Right lobe of liver (tissue), 6 donors: Measurements from ENCODE around the gene ROR2. TPM values are rescaled to one million over a fixed set of nuclear protein-coding genes. Genes with fewer than 3 reads are reported as not detected.

Experiments
- ATAC-seq, 4 donors: fragments of 200-7000 bp; cut with Tn5 transposase; one replicate each; pipeline ENCODE4 v1.9.1; 2020; ENCODE audit warnings: mild to moderate bottlenecking in 4 of 4, moderate library complexity in 4 of 4
- DNase-seq, 3 donors: peaks; one replicate each; pipeline ENCODE4 v3.0.0-alpha.2; 2020
- H3K27ac ChIP-seq, 3 donors: fragments of 200-600 bp; one replicate each; pipeline ENCODE4 v1.8.0; 2022
- H3K27me3 ChIP-seq, 2 donors: fragments of 200-600 bp; one replicate each; pipeline ENCODE4 v1.8.0; 2022
- H3K36me3 ChIP-seq, 4 donors: fragments of 200-600 bp; sonication (generic) in 1 of 4; one replicate each; pipeline versions ENCODE4 v1.5.1 to v1.8.0; 2017 to 2022; ENCODE audit warnings: control low read depth in 1 of 4
- H3K4me1 ChIP-seq, 4 donors: fragments of 200-600 bp; sonication (generic) in 1 of 4; one replicate each; pipeline versions ENCODE4 v1.5.1 to v1.8.0; 2017 to 2022; ENCODE audit warnings: control low read depth in 1 of 4
- H3K4me3 ChIP-seq, 3 donors: fragments of 200-600 bp; one replicate each; pipeline ENCODE4 v1.8.0; 2022
- H3K9me3 ChIP-seq, 4 donors: fragments of 200-600 bp; sonication (generic) in 1 of 4; one replicate each; pipeline versions ENCODE4 v1.5.1 to v1.8.0; 2017 to 2022; ENCODE audit warnings: control low read depth in 1 of 4
- CTCF ChIP-seq, 4 donors: fragments of 200-600 bp in 3 of 4; fragments of 450-650 bp in 1 of 4; IDR thresholded peaks; one replicate each; pipeline versions ENCODE4 v1.5.1 to v1.8.0; 2016 to 2022; ENCODE audit warnings: antibody characterized with exemption in 4 of 4, mild to moderate bottlenecking in 2 of 4
- POLR2A ChIP-seq: fragments of 450-650 bp; IDR thresholded peaks from one replicate; pipeline ENCODE4 v1.6.1; 2017; ENCODE audit warnings: antibody characterized with exemption, mild to moderate bottlenecking
- WGBS: methylation state at CpG from one replicate; pipeline ENCODE4 v1.1.6; 2018; ENCODE audit warnings: low coverage, low lambda C conversion rate; ENCODE audit not compliant: insufficient coverage; ENCODE audit errors: missing lambda C conversion rate; 5-methylcytosine and 5-hydroxymethylcytosine counted together
- intact Hi-C, 2 donors: fragments of 100-400 bp; cut with DNase I; formaldehyde crosslinking; loops; one replicate each; pipeline versions ENCODE4 v1.11.2 to v1.14.1; 2022
- total RNA-seq, 6 experiments: library from RNA; depleted of rRNA in 2 of 6; stranded (reverse); fragments of >200 nt in 2 of 6; fragmentation: NEBNext Ultra II Directional in 3 of 6; extraction: Animal tissue kit (Norgen Biotek cat#: 25700) in 3 of 6; gene quantifications; one replicate each; pipeline versions ENCODE4 v1.1.0 to v1.2.4, GENCODE V29; 2016 to 2023
- donor health status: DM: no; HTN: yes; CAD: no.
- donor health status: DM: no; HTN: no; CAD: no.
- donor health status: DM: no; HTN: no; CAD: no.
- donor health status: DM: no; HTN: yes; CAD: no.
- donor health status: DM: no; HTN: yes; CAD: no.

Gene ROR2
- total RNA-seq, 6 experiments from 2014 or later: 0.12 to 1.2 (median 0.49) TPM; not detected in 1

- intact Hi-C loops: no loop called here
- DNase-seq (no peak), ATAC-seq (no peak)
- H3K9me3 ChIP-seq: peaks cover 0 to 17% (median 1%) of the 10 kb centered on the region in 4 donors
- TF ChIP-seq POLR2A: no peak
- no peak for TF ChIP-seq CTCF (IDR thresholded peaks at IDR 0.05)
- no peaks in the 10 kb centered on the region for H3K27me3 ChIP-seq
- no peak overlapping the region for H3K4me3 ChIP-seq
- no peaks in the 10 kb centered on the region for H3K36me3 ChIP-seq
- WGBS: 56% methylated on average over 3 of the region's 3 CpGs
- no peaks in the 10 kb centered on the region for H3K4me1 ChIP-seq
- no peak overlapping the region for H3K27ac ChIP-seq
Observed at GRCh38 chr9:91934654-91935053, 15.4 kb downstream of the ROR2 start.

GRCh38 chr9:91933556-91934352 lies 16.3 kb downstream of the ROR2 start:
- TF ChIP-seq POLR2A: no peak
- no peak for TF ChIP-seq CTCF (IDR thresholded peaks at IDR 0.05)
- ATAC-seq (no peak), DNase-seq (no peak)
- Histone ChIP-seq H3K4me3 (no peak overlapping the region), H3K27me3 (no peaks in the 10 kb centered on the region), H3K27ac (no peak overlapping the region), H3K9me3 (peaks cover 0 to 18% (median 1%) of the 10 kb centered on the region in 4 donors), H3K36me3 (no peaks in the 10 kb centered on the region), H3K4me1 (no peaks in the 10 kb centered on the region)
- WGBS: 77% methylated on average over 6 of the region's 8 CpGs
- intact Hi-C loops: no loop called here

GRCh38 chr9:91930475-91930874 lies 19.6 kb downstream of the ROR2 start:
- H3K36me3 ChIP-seq: no peaks in the 10 kb centered on the region
- intact Hi-C loops: no loop called here
- no peak overlapping the region for H3K4me3 ChIP-seq
- 59% methylated on average over 3 of the region's 3 CpGs for WGBS
- no peak overlapping the region for H3K27ac ChIP-seq
- peaks cover 0 to 18% (median 1%) of the 10 kb centered on the region in 4 donors for H3K9me3 ChIP-seq
- ATAC-seq: no peak
- H3K4me1 ChIP-seq: no peaks in the 10 kb centered on the region
- H3K27me3 ChIP-seq: no peaks in the 10 kb centered on the region
- DNase-seq: no peak
- TF ChIP-seq POLR2A (no peak), CTCF (IDR thresholded peaks at IDR 0.05) (no peak)

- ATAC-seq (no peak), DNase-seq (no peak)
- no peak for TF ChIP-seq CTCF (IDR thresholded peaks at IDR 0.05)
- TF ChIP-seq POLR2A: no peak
- Histone ChIP-seq H3K9me3 (peaks cover 0 to 18% (median 1%) of the 10 kb centered on the region in 4 donors), H3K27me3 (no peaks in the 10 kb centered on the region), H3K4me3 (no peak overlapping the region), H3K4me1 (no peaks in the 10 kb centered on the region), H3K36me3 (no peaks in the 10 kb centered on the region), H3K27ac (no peak overlapping the region)
- WGBS: 57% methylated on average over 7 of the region's 7 CpGs
- intact Hi-C loops: no loop called here
Observed at GRCh38 chr9:91929331-91929730, 20.7 kb downstream of the ROR2 start.
